ENCODE results near the gene NDUFB6. TPM values are rescaled to one million over a fixed set of nuclear protein-coding genes. Genes with fewer than 3 reads are reported as not detected.
"Not testable (repeated sequence)": the region's sequence is repeated elsewhere in the genome, so short reads cannot be mapped to it uniquely, and the experiment has no call there.

The NDUFB6 gene
- total and polyA plus RNA-seq, 7 donors, result 59.6 to 90.8 (median 75.4) TPM

GRCh38 chr9:32526041-32526706 lies 46.8 kb downstream of the NDUFB6 start, which contains the start of gene RIGI:
TSS of gene RIGI (minus strand) at chr9:32526196. CDS start at chr9:32526166, 30 bp downstream.
- Histone ChIP-seq H3K36me3 (ENCODE audit: insufficient read depth in 1 of 2, low read depth in 1 of 2) (no peaks in the 10 kb centered on the region), H3K27ac (peak within 1 kb of the TSS; percentile 64), H3K4me3 (peak within 1 kb of the TSS; percentile 72), H3K9me3 (no peaks in the 10 kb centered on the region), H3K27me3 (ENCODE audit: insufficient read depth in 3 of 3, low read length in 2 of 3) (no peaks in the 10 kb centered on the region), H3K4me1 (peaks cover 21% of the 10 kb centered on the region)
- peak; percentile 44 for TF ChIP-seq CTCF (IDR thresholded peaks at IDR 0.05)
- 0% methylated on average over 37 of the region's 37 CpGs for WGBS, 3 donors
- intact Hi-C loops (cut with DNase I), result loop anchor here (2.0 to 5.0 kb wide), 2 partner anchors 139 to 144 kb away; partner anchors contain the start of gene ACO1 (in 1 of the 2)
- DNase-seq (peak; percentile 92), ATAC-seq (peak; percentile 88 to 94 (median 92))

- ATAC-seq (peak in 3 of 4 donors; percentile 11 to 31 (median 17)), DNase-seq (no peak)
- H3K27me3 ChIP-seq (ENCODE audit: insufficient read depth in 3 of 3, low read length in 2 of 3), result no peaks in the 10 kb centered on the region
- H3K4me1 ChIP-seq, result peaks cover 21% of the 10 kb centered on the region
- peak overlapping the region; percentile 64 for H3K27ac ChIP-seq
- WGBS, 3 donors, result 0 to 1% (median 1%) methylated on average over 4 of the region's 4 CpGs
- no peaks in the 10 kb centered on the region for H3K9me3 ChIP-seq
- peak overlapping the region; percentile 72 for H3K4me3 ChIP-seq
- H3K36me3 ChIP-seq (ENCODE audit: insufficient read depth in 1 of 2, low read depth in 1 of 2), result no peaks in the 10 kb centered on the region
- TF ChIP-seq CTCF (IDR thresholded peaks at IDR 0.05), result no peak
- intact Hi-C loops (cut with DNase I), result loop anchor here (2.0 to 5.0 kb wide), 2 partner anchors 139 to 143 kb away; partner anchors contain the start of gene ACO1 (in 1 of the 2)
These were observed 47.3 kb downstream of the NDUFB6 start for GRCh38 chr9:32525709-32526030.

DNA sequence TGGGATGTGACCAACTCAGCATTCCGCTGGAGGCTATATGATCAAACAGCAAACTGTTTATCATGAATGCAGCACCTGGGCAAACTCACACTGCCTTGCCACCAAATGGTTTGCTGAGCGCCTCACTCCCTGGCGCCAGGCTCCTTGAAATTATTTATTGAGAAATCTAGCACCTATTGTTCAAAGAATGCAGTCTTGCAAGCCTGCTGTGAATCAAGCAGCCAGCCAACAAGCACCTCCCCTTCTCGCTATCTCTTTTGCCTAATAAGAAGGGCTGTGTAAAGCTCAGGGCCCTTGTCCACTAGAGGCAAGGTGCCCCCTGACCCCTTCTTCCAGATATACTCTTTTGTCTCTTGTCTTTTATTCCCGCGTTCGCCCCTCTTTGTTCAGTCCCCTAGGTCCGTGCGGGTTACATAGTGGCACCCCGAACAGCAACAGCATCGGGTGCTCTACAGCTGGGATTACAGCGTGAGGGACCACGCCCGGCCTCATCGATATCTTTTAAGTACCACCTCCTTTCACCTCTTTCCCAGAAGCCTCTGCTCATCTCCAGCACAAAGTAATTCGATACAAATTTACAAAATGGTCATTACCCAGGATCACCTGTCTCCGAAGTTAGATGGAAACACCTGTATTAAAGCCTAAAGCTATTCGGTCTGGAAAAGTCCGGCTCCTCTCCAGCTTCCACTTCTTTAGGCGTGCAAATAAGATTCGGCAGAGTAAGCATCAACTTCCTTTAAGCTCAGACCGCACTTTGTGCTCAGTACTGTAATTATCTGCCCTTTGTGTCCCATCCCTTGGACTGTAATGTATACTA lies 47.9 kb downstream of the NDUFB6 start:
- no peaks in the 10 kb centered on the region for H3K27me3 ChIP-seq (ENCODE audit: insufficient read depth in 3 of 3, low read length in 2 of 3)
- no peaks in the 10 kb centered on the region for H3K9me3 ChIP-seq
- no peaks in the 10 kb centered on the region for H3K36me3 ChIP-seq (ENCODE audit: insufficient read depth in 1 of 2, low read depth in 1 of 2)
- TF ChIP-seq CTCF (IDR thresholded peaks at IDR 0.05), result no peak
- ATAC-seq, result peak in 3 of 4 donors; percentile 16 to 39 (median 37)
- peaks cover 21% of the 10 kb centered on the region for H3K4me1 ChIP-seq
- peak overlapping the region; percentile 64 for H3K27ac ChIP-seq
- intact Hi-C loops (cut with DNase I), result loop anchor here in 1 of 2 donors (5.0 kb wide), 1 partner anchor 143 kb away; the partner anchor contains the start of gene ACO1
- WGBS, 3 donors, result 34 to 44% (median 36%) methylated on average over 22 of the region's 22 CpGs
- H3K4me3 ChIP-seq, result peak overlapping the region; percentile 72
- DNase-seq, result no peak

DNA sequence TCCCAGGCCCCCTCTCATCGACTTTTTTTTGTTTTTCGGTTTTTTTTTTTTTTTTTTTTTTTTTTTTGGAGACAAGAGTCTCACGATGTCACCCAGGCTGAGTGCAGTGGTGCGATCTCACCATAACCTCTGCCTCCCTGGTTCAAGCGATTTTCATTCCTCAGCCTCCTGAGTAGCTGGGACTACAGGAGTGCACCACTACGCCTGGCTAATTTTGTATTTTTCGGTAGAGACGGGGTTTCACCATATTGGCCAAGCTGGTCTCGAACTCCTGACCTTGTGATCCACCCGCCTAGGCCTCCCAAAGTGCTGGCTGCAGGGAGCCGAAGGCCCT lies 48.4 kb downstream of the NDUFB6 start:
- H3K9me3 ChIP-seq; intact Hi-C loops (cut with DNase I); H3K27ac ChIP-seq; DNase-seq; H3K27me3 ChIP-seq (ENCODE audit: insufficient read depth in 3 of 3, low read length in 2 of 3); H3K36me3 ChIP-seq (ENCODE audit: insufficient read depth in 1 of 2, low read depth in 1 of 2); ATAC-seq: not testable (repeated sequence)
- WGBS, 3 donors, result 78 to 82% (median 78%) methylated on average over 11 of the region's 11 CpGs
- Histone ChIP-seq H3K4me1 (peaks cover 21% of the 10 kb centered on the region), H3K4me3 (peak overlapping the region; percentile 72)

DNA sequence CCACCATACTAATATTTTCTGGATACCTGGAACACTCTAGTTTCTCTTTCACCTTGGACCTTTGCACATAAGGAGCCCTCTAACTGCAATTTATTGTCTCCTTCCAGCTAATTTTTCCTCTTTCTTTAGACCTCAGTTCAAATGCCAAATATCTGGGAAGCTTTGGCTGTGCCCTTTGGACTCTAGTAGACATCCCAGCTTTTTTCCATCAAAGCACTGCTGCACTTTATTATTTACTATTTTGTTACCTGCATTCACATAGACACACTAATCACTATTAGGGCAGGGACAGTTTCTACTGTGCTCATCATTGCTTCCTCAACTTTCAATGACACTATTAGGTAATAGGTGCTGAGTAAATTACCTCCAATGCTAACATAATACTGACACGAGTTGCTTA lies 49.0 kb downstream of the NDUFB6 start:
- intact Hi-C loops (cut with DNase I), result no loop called here
- WGBS, 3 donors, result 24 to 58% (median 28%) methylated on average over 1 of the region's 1 CpG
- no peak for DNase-seq

More for the DNA sequence above, 49.0 kb downstream of the NDUFB6 start:
- no peak for TF ChIP-seq CTCF (IDR thresholded peaks at IDR 0.05)
- no peaks in the 10 kb centered on the region for H3K27me3 ChIP-seq (ENCODE audit: insufficient read depth in 3 of 3, low read length in 2 of 3)
- no peaks in the 10 kb centered on the region for H3K9me3 ChIP-seq
- H3K36me3 ChIP-seq (ENCODE audit: insufficient read depth in 1 of 2, low read depth in 1 of 2), result no peaks in the 10 kb centered on the region
- ATAC-seq, result no peak
- H3K4me3 ChIP-seq, result peak overlapping the region; percentile 8
- H3K4me1 ChIP-seq, result peaks cover 21% of the 10 kb centered on the region
- H3K27ac ChIP-seq, result no peak overlapping the region

Data from psoas muscle (tissue), 8 donors.